ENCODE data around the gene EMD.

DNA sequence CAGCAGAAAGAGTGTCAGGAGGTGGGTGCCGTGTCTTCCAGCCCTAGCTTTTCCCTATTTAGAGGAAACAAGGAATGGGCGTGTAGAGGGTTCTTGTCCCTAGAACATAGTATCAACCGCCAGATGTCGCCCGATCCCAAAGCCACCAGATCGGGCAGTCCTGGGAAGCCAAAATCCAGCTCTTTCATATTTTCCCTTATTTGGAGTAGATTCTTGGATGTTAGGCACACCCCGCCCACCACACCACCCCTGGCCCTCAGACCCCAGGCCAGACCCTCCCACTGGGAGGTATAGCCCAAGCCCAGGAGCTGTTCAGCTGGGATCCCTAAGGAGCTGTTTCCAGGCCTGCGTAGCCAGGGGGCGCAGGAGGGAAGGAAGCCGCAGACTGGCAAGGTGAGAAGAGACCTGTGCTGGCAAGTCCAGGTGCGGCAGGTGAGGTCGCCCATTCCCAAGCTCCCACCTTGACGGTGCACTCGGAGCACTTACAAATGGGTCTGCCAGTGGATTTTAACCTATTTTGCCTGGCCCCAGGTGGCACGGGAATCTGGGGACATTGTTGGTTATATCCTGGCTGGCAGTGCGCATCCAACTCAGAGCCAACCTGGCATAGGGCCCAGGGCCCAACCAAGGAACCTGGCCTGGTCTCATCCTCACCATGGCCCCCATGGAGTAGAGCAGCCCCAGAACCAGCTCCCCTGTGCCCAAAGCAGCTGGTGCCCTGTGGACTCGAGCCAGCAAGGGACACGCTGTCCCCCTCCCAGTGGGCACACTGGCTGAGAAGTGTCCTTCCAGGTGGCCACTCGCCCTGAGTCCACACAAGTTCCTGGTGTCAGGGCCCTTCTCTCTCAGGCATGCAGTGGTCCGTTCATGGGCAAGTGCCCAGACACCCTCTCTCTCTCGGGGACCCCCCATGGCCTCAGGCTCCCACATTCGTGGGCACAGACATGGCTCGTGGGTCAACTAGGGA lies 5.5 kb upstream of the EMD start:
- TF ChIP-seq, protein P1, sequence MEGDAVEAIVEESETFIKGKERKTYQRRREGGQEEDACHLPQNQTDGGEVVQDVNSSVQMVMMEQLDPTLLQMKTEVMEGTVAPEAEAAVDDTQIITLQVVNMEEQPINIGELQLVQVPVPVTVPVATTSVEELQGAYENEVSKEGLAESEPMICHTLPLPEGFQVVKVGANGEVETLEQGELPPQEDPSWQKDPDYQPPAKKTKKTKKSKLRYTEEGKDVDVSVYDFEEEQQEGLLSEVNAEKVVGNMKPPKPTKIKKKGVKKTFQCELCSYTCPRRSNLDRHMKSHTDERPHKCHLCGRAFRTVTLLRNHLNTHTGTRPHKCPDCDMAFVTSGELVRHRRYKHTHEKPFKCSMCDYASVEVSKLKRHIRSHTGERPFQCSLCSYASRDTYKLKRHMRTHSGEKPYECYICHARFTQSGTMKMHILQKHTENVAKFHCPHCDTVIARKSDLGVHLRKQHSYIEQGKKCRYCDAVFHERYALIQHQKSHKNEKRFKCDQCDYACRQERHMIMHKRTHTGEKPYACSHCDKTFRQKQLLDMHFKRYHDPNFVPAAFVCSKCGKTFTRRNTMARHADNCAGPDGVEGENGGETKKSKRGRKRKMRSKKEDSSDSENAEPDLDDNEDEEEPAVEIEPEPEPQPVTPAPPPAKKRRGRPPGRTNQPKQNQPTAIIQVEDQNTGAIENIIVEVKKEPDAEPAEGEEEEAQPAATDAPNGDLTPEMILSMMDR (conservative IDR thresholded peaks at IDR 0.05; ENCODE audit: low read length) = peak; percentile 57
- TF ChIP-seq EZH2phosphoT487 (IDR thresholded peaks at IDR 0.05; ENCODE audit: borderline replicate concordance) = no peak
